Inflammatory macrophage treated with lipopolysaccharide for 1 hour (primary cell): ENCODE measurements around the gene MSH2.

Experiments used
- DNase-seq, 2 donors: peaks; one replicate each; pipeline ENCODE4 v3.0.0-alpha.2; 2020 to 2022

The MSH2 gene

DNA sequence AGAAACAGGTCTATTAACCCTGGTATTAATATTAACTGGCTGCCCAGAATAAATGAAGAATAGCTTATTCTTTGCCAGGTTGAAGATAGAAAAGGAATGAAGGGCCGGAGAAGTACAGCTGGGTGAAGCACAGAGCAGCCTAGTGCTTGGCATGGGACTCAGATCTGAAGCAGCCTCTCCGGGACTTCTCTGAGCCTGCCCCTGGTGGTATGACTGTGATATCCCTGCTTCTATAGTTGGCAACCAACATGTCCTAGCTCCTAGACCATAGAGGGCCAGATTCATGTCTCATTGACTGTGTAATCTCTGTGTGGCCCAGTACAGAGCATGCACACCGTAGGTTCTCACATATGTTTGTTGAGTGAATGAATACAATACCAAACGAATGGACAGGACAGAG is 107.8 kb downstream of the MSH2 start:
- no peak for DNase-seq

DNA sequence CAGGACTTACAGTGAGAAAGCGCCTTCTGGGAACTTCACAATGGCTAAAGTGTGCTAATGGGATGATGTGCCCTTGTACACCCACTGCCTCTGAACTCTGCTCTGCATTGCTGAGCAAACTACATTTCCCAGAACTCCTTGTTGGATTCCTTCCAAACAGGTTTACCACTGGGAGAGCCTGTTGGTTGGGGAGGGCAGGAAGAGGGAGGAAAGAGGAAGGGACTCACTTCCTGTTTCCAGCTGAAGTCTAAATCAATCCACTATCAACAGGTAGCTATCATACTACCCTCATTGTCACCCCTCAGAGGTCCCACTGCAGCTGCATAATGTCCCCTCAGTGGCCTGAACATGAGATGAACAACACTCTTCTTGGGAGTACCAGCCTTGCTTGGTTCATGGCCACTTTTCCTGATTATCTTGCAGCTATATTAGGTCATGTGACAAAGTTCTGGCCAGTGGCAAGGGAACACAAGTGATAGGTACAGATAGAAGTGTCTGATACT is 109.7 kb downstream of the MSH2 start:
- DNase-seq: no peak

DNA sequence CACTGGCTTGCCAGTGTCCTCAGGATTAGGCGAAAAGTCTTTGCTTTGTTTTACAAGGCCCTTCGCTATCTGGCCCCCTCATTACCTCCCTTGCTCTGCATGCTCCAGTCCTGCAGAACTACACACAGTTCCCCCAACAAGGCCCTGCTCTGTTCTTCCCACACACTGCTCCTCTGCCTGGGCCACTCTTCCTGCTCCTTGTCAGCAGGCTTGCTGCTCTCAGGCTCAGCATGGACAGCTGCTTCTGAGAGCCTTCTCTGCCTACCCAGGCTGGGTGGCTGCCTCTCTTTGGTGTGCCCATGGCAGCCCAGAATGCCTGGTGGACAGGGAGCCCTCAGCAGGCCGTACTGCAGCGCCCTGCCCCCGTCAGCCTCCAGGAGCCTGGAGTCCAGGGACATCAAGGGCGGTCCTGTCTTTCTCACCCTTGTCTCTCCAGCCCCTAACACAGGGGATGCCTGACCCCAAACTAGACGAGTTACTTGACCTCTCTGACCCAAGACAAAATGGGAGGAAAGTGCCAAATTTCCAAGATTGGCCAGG is 111.1 kb downstream of the MSH2 start:
- no peak for DNase-seq

DNA sequence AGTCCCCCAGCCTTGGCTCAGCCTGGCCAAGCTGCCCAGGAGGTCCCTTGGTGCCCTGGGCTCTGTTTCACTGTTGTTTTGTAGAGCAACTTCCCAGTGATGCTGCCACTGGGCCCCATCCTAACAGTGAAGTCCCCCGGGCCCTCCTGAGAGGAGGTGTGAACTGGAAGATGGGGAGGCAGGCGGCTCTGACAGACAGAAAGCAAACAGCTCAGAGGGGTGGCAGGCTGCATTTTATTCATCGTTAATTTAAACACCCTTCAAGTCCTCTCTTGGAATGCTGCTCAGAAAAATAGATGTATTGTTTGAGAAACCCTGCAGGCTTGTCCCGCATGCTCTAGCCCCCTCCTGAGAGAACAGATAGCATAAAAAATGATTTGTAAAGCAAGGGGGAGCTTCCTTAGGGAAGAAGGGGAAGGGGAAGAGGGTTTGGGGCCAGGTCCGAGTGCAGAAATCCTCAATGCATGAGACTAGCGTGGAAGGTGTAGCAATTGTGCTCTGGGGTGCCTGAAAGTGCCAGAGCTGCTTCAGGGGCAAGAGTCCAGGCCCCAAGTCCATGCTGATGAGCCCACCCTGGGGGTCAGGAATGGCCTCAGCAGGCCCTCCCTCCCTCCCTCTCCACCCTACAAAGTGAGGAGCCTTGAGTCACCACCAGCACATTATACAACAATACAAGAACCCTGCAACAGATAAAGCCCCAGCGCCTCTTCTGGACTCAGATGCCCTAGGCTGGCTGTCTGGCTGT is 113.6 kb downstream of the MSH2 start:
- DNase-seq: no peak

- no peak for DNase-seq
These were observed 115.7 kb downstream of the MSH2 start for GRCh38 chr2:47518497-47519146.

DNA sequence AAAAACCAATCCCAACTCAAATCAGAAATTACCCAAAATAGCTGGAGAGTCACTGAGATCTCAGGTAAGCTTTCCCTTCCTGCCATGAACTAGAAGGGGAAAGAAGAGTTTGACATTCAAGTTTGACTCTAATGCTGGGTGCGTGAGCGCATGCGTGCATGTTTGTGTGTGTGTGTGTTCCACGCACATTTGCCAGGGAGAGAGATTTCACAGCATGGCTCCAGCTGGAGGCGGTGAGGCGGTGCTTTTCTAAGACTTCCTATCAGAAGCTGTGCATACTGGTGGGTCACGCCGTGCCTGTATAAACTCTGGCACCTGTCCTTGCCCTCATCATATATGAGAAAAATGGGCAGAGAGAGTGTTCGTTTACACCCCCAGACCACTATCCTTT is 116.2 kb downstream of the MSH2 start:
- DNase-seq: no peak

DNA sequence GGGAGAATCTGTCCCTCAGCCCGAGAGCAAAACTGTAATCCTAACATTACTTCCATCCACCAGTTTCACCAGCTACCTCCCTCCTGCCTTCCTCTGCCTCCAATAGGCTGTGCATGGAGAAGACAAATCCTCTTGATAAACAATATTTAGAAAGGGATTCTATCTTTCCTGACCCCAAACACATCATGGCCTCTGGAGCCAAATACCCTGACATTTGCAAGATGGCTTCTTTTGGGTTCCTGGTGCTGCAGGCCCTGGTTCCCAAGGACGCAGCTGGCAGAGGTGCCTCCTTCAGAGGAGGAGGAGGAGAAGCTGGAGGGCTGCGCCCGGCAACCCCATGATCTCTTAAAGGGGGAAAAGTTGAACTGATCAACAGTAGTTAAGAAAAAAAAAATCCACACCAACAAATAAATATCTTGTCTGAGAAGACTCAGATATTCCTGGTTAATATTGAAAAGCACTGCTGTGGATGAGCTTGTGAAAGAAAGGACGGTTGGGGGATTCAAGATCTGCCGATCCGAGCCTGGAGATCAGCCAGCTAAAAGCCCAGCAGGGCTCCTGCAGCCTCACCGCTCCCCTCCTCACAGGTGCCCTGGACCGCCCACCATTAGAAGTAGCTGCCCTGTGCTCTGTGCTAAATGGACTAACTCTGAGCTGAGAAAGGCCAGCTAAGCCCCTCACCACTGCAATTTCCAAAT is 116.8 kb downstream of the MSH2 start:
- DNase-seq: no peak

- DNase-seq: no peak
These were observed 117.3 kb downstream of the MSH2 start for GRCh38 chr2:47520302-47520630.

DNA sequence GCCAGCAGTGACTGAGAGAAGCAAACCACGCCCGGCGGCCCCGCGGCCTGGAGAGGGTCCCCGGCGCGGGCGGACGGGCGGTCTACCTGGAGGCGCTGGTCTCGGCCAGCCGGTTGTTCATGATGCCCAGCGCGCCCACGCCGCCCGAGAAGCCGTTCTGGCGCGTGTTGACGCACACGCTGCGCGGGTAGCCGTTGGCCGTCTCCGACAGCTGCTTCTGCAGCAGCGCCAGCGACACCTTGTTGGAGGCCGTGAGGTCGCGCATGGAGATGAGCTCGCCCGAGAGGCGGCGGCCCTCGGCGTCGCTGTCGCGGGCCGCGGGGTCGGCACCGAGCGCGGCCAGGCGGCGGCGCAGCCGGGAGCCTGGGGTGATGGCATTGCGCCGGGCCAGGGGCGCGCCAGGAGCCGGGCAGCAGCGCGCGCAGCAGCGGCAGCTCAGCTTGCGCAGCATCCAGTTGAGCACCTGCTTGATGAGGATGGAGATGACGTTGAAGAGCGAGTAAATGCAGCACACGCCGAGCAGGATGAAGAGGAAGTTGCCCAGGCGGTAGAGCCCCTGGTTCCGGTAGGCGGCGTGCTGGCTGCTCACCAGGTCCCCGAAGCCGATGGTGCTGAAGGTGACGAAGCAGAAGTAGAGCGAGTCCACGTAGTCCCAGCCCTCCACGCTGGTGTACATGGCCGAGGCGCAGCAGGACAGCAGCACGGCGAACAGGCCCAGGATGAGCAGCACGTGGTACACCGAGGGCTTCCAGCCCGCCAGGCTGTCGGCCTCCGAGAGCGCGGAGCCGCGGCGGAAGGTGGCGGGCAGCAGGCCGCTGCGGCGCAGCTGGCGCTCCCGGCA is 118.1 kb downstream of the MSH2 start:
- peak; percentile 19 to 25 for DNase-seq

DNA sequence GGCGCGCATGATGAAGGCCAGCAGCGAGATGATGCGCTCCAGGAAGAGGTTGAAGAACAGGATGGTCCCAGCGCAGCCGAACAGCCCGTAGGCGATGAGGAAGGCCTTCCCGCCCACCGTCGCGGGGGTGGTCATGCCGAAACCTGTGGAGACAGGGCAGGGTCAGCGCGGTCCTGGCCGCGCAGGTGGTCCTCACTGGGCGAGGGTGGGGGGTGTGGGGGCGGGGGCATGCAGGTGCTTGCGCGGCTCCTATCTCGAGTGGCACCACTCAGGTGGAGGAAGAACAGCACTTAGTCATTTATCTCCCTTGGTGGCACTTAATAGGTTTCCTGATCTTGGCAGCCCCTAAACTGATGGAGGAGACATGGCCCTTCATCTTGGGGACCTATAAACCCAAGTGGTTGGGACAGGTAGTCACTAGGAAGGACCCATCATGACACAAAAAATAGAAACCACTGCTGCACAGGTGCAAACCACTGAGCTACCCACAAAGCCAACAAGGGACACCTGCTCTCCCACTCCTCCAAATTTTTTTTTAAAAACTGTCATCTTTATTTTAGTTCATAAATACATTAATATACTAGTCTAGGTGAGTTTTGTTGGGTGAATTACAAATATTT is 118.8 kb downstream of the MSH2 start:
- DNase-seq: no peak

DNA sequence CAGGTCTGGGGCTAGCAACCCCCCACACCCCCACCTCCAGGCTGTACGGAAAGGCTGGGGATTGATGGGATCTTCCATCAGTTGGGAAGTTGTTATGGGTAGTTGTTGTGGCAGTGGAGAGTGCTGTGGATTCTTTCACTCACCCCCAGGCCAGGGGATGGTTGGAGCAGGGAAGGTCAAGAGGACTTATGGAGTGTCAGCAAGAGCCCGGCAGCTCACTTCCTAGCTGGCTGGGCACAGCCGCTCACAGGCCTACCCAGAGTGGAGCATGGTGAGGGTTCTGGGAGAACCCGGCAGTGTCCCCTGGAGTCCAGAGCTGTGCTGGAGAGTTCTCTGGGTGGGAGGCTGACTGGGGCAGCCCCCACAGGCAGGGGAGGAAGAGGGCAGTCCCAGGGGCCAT is 122.2 kb downstream of the MSH2 start:
- DNase-seq: no peak

DNA sequence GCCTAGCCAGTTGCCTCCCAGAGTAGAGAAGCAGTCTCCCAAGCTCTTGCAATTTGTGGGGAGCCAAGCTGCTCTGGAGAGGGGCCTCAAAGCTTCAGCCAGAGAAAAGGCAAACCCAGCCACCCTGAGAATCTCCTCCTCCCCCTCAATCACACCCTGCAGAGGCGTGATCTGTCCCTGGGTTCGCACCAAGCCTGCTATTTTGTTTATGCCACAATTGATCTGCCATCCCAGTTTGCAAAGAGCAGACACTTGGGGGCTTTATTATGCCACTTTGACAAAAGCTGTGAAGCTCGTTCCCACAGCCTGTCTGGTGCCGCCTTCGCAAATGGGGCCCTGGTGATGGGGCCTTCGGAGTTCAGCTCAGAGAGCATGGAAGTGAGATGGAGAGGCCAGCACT is 125.5 kb downstream of the MSH2 start:
- no peak for DNase-seq

GRCh38 chr2:47528874-47529273 is 125.9 kb downstream of the MSH2 start:
- no peak for DNase-seq

- no peak for DNase-seq
These were observed 127.3 kb downstream of the MSH2 start for GRCh38 chr2:47530105-47530760.

- no peak for DNase-seq
These were observed 128.6 kb downstream of the MSH2 start for GRCh38 chr2:47531378-47532042.
